Fibroblast of skin of right quadriceps (primary cell): ENCODE data around the gene ZNF160.
A peak's percentile ranks its signal among the peaks of the same experiment; 100 is the strongest.
"Not testable (repeated sequence)": the region's sequence is repeated elsewhere in the genome, so short reads cannot be mapped to it uniquely, and the experiment has no call there.

ENCODE experiments used
- DNase-seq: peaks from one replicate; pipeline ENCODE4 v3.0.0-alpha.2; 2013

The ZNF160 gene

GRCh38 chr19:53103234-53104203, at the start of gene ZNF160:
TSS of gene ZNF160 (minus strand) at chr19:53103422. CDS start at chr19:53086276, 17,146 bp downstream.
- peak; percentile 97 for DNase-seq

DNA sequence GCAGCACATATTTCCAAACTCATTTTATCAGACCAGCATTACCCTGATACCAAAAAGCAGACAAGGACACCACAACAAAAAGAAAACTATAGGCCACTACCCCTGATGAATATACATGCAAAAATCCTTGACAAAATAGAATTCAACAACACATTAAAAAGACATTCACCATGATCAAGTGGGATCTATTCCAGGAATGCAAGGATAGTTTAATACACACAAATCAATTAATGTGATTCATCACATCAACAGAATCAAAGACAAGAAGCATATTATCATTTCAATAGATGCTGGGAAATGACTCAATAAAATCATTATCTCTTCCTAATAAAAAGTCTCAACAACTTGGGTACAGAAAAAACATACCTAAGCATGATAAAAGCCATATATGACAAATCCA, 44.4 kb upstream of the ZNF160 start:
- DNase-seq = no peak

GRCh38 chr19:53140351-53140750, 37.1 kb upstream of the ZNF160 start:
- DNase-seq = no peak

GRCh38 chr19:53136432-53136831, 33.2 kb upstream of the ZNF160 start:
- no peak for DNase-seq

- DNase-seq = peak; percentile 77
Observed at GRCh38 chr19:53132141-53132991, 29.1 kb upstream of the ZNF160 start, which contains the start of gene ZNF415. TSS of gene ZNF415 (minus strand) at chr19:53132910. CDS start at chr19:53122676, 10,234 bp downstream.

- no peak for DNase-seq
Observed at GRCh38 chr19:53131727-53132126, 28.5 kb upstream of the ZNF160 start.

DNA sequence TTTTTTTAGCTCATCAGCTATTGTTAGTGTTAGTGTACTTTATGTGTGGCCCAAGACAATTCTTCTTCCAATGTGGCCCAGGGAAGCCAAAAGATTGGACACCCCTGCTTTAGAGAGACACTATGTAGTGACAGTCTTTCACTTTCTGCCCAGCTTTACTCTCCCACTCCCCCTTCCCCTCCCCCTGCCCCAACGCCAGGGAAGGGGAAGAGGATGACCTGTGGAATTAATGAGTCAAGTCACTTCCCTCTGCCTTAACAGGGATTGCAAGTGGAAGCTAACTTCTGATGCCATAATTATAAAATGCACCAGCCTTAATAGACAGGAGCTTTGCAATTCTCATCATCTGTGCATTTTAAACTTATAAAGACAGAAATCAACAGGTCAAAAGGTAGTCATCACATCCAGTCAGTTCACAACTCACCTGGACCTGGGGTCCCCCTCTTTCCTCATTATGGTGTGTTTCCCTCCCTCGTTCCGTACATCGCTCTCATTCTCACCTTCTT, 27.9 kb upstream of the ZNF160 start:
- DNase-seq = no peak

DNA sequence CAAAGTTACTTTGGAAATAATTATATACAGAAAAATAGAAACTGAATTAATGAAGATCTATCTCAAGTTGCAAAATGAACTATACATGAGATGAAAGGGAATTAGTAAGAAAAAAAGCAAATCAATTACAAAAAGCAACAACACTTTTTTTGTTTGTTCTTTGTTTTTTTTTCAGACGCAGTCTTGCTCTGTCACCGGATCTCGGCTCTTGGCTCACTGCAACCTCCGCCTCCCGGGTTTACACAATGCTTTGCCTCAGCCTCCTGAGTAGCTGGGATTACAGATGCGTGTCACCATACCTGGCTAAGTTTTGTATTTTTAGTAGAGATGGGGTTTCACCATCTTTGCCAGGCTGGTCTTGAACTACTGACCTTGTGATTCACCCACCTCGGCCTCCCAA, 27.3 kb upstream of the ZNF160 start:
- no peak for DNase-seq

DNA sequence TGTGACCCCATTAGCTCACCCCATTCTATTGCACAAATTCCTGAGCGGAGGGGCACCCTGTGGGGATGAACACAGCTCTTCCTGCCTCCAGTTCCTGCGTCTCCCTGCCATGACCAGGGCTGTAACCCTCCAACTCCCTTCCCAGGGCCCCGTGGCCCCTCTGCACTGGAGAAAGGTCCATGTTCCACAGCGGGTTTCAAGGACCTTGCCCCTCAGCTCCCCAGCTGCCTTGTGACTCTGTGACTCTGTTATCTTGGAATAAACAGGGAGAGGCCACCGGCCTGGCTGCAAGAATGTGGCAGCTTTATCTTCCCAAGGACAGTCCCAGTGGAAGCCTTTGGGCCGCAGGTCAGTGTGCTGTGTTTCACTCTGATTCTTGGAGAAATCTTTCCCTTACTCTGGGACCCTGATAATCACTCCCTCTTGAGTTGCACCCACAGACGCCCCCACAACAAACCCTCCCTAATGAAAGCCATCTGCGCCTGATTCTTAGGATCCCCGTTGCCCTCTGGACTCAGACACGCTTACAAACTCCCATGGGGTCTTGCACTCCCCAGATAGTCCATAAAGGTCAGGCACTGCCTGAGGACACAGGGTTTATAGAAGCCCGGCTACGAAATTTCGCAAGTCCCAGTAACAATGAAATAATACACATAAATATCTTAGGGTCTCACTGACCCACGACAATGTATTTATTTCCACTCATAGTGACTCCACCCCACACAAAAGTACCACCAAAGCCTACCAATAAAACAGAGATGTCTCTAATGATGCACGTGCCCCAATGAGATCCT, 23.7 kb upstream of the ZNF160 start:
- not testable (repeated sequence) for DNase-seq

DNA sequence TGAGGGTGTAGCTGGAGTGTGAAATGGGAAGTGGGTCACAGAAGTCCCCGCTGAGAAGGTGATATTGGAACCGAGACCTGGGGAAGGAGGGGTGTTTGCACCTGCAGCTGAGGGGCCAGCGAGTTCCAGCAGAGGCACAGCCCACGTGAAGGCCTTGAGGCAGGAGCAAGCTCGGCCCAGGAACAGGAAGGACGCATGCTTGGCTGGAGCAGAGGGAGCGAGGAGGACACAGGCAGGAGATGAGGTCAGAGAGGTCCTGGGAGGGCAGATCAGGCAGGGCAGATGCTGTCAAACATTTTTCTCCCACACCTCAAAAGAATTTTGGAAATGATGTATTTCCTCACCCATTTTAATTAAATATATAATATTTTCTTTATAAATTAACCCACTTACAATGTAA, 20.2 kb upstream of the ZNF160 start:
- DNase-seq = no peak

- DNase-seq = no peak
Observed at GRCh38 chr19:53112286-53112685, 9.1 kb upstream of the ZNF160 start.

DNA sequence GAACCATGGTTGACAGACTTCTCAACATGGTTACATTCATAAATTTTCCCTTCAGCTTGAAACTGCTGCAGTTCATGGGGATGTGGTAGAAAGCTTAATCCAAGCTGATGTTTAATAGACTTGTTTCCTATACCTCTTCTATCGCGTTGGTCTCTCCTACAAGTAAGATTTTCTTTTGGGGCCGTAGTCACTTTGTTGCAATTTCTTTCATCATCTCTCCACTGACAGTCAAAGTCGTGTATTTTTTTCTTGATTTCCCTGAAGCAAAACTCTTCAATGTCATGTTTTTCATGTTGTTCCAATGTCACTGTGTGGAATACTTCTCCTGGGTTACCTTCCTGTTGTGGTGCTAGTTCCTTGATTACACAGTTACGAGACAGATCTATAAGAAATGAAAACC, 6.3 kb upstream of the ZNF160 start:
- DNase-seq = no peak

GRCh38 chr19:53102756-53103233, 427 bp downstream of the ZNF160 start:
- DNase-seq = peak; percentile 37

- no peak for DNase-seq
Observed at GRCh38 chr19:53102206-53102755, 941 bp downstream of the ZNF160 start.

GRCh38 chr19:53101518-53101917, 1.7 kb downstream of the ZNF160 start:
- no peak for DNase-seq

DNA sequence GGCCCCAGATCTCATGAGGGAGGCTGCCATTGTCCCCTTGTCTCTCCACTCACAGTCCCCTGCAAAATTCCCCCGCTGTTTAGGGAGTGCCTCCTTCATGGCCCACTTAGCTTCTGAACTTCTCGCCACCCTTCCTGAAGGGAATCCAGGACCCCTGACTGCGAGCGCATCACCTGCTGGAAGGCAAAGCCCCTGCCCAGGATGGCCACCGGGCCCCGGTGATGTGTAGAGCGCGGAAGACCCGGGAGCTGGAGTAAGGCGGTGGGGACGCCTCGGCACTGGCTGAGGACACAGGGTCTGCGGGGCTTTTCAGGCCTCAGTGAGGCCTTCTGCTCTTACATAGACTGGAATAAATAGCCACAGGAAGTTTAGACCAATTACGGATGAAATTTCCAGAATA, 4.7 kb downstream of the ZNF160 start:
- not testable (repeated sequence) for DNase-seq

- DNase-seq = not testable (repeated sequence)
Observed at GRCh38 chr19:53096982-53097690, 6.1 kb downstream of the ZNF160 start.

GRCh38 chr19:53096579-53096978, 6.6 kb downstream of the ZNF160 start:
- DNase-seq = not testable (repeated sequence)

DNA sequence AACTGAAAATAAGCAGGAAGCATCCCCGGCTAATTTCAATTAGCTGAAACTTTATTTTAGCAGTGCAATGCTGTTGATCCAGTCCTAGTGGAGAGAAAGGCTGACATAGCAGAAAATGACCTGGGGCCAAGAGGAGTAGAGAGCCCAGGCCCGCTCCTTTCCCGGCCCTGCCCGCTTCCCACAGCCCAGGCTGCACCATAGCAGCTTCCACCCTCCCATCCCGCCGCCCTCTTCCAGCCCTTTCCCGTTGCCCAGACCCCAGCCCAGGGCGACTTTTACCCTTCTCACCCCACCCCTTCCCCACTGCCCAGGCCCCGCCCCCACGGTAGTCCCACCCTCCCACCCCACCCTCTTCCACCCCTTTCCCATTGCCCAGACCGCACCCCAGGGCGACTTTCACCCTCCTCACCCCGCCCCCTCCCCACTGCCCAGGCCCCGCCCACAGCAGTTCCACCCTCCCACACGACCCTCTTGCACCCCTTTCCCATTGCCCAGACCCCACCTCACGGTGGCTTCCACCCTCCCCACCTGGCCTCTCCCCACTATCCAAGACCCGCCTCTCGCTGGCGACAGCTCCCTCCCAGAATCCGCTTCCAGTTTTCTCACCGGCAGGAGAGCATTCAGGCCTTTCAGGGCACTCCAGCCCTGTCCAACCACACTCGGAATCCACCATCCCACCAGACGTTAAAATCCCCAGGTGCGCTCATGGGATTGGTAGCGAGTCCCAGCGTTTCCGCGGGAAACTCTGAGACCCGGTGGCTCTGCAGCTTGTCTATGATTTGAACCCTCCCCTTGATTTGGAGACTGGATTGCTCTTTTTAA, 8.3 kb downstream of the ZNF160 start:
- no peak for DNase-seq

- DNase-seq = no peak
Observed at GRCh38 chr19:53092723-53093122, 10.5 kb downstream of the ZNF160 start.
